GM23338 (cell line): Measurements from ENCODE around the gene MROH7. TPM values are rescaled to one million over a fixed set of nuclear protein-coding genes. Genes with fewer than 3 reads are reported as not detected.

ENCODE experiments used
- ATAC-seq: fragments of 200-7000 bp; cut with Tn5 transposase; 3 replicates; pipeline ENCODE4 v1.9.1; 2020
- DNase-seq: peaks from one replicate; pipeline ENCODE4 v3.0.0-alpha.2; 2015; ENCODE audit warnings: low spot score
- H2AFZ ChIP-seq: fragments of 200-600 bp; sonication (generic); 2 replicates; pipeline ENCODE4 v1.8.0; 2016; ENCODE audit warnings: antibody characterized with exemption, mild to moderate bottlenecking, moderate library complexity
- H3F3A ChIP-seq: fragments of 200-600 bp; sonication (generic); replicated peaks from 2 replicates; pipeline ENCODE4 v1.8.0; 2017; ENCODE audit warnings: antibody characterized with exemption, mixed run types, low read depth
- H3K27ac ChIP-seq: fragments of 200-600 bp; sonication (generic); 2 replicates; pipeline ENCODE4 v1.6.1; 2016; ENCODE audit warnings: low read depth
- H3K27me3 ChIP-seq: fragments of 200-600 bp; sonication (generic); 2 replicates; pipeline ENCODE4 v1.8.0; 2016; ENCODE audit warnings: mild to moderate bottlenecking, mixed run types, moderate library complexity; ENCODE audit not compliant: insufficient read depth
- H3K36me3 ChIP-seq: fragments of 200-600 bp; sonication (generic); 2 replicates; pipeline ENCODE4 v1.8.0; 2016; ENCODE audit warnings: mild to moderate bottlenecking; ENCODE audit not compliant: insufficient read depth
- H3K4me1 ChIP-seq: fragments of 200-600 bp; sonication (generic); 2 replicates; pipeline ENCODE4 v1.8.0; 2016; ENCODE audit warnings: mild to moderate bottlenecking, moderate library complexity; ENCODE audit not compliant: insufficient read depth
- H3K4me2 ChIP-seq: fragments of 200-600 bp; sonication (generic); 2 replicates; pipeline ENCODE4 v1.7.1; 2017; ENCODE audit warnings: mixed run types
- H3K4me3 ChIP-seq: fragments of 200-600 bp; sonication (generic); 2 replicates; pipeline ENCODE4 v1.6.1; 2016; ENCODE audit warnings: mixed run types
- H3K79me2 ChIP-seq: fragments of 200-600 bp; sonication (generic); replicated peaks from 2 replicates; pipeline ENCODE4 v1.8.0; 2017; ENCODE audit warnings: mild to moderate bottlenecking; ENCODE audit not compliant: insufficient read depth
- H3K9me2 ChIP-seq: fragments of 200-600 bp; sonication (generic); 2 replicates; pipeline ENCODE4 v1.8.0; 2017; ENCODE audit not compliant: insufficient read depth
- H4K20me1 ChIP-seq: fragments of 200-600 bp; sonication (generic); replicated peaks from 2 replicates; pipeline ENCODE4 v1.8.0; 2017; ENCODE audit warnings: mild to moderate bottlenecking; ENCODE audit not compliant: insufficient read depth
- H3K27ac Mint-ChIP-seq: 2 replicates; pipeline ENCODE4 v1.8.0; 2020; ENCODE audit warnings: inconsistent platforms, mild to moderate bottlenecking, moderate library complexity, mixed read lengths
- H3K27me3 Mint-ChIP-seq: 3 replicates; pipeline ENCODE4 v1.8.0; 2022; ENCODE audit warnings: low read depth, mild to moderate bottlenecking, moderate library complexity, mixed read lengths, inconsistent platforms; ENCODE audit not compliant: insufficient read depth, poor library complexity
- H3K36me3 Mint-ChIP-seq: 3 replicates; pipeline ENCODE4 v1.8.0; 2021; ENCODE audit warnings: low read depth, mild to moderate bottlenecking, inconsistent platforms, moderate library complexity, mixed read lengths
- H3K4me1 Mint-ChIP-seq: 3 replicates; pipeline ENCODE4 v1.8.0; 2020; ENCODE audit warnings: mild to moderate bottlenecking, inconsistent platforms, mixed read lengths
- H3K4me3 Mint-ChIP-seq: 3 replicates; pipeline ENCODE4 v1.8.0; 2021; ENCODE audit warnings: moderate library complexity, mild to moderate bottlenecking, inconsistent platforms, mixed read lengths
- H3K9me3 Mint-ChIP-seq: 3 replicates; pipeline ENCODE4 v1.8.0; 2020; ENCODE audit warnings: moderate library complexity, mild to moderate bottlenecking, inconsistent platforms, mixed read lengths
- CREB1 ChIP-seq: fragments of 250-450 bp; sonication (Bioruptor Pico); IDR thresholded peaks from 2 replicates; pipeline ENCODE4 v1.5.0; 2020; ENCODE audit warnings: low read depth, mild to moderate bottlenecking, moderate library complexity
- CTCF ChIP-seq, 2 experiments: fragments of 200-600 bp in 1 of 2; sonication (generic) in 1 of 2; conservative IDR thresholded peaks; 2 replicates each; pipeline versions ENCODE4 v1.5.1 to v1.6.1; 2016 to 2017; ENCODE audit warnings: antibody characterized with exemption in 2 of 2, low read depth in 2 of 2, mild to moderate bottlenecking in 2 of 2, moderate library complexity in 1 of 2
- ETS1 ChIP-seq: IDR thresholded peaks from 2 replicates; pipeline ENCODE4 v1.6.1; 2016; ENCODE audit warnings: antibody characterized with exemption
- EZH2 ChIP-seq: fragments of 200-600 bp; sonication (generic); IDR thresholded peaks from one replicate; pipeline ENCODE4 v1.8.0; 2017; ENCODE audit warnings: antibody characterized with exemption, mild to moderate bottlenecking, low read depth; ENCODE audit not compliant: unreplicated experiment
- EZH2phosphoT487 ChIP-seq: fragments of 200-600 bp; sonication (generic); IDR thresholded peaks from one replicate; pipeline ENCODE4 v1.8.1; 2018; ENCODE audit warnings: antibody characterized with exemption; ENCODE audit not compliant: unreplicated experiment
- JUNB ChIP-seq: IDR thresholded peaks from one replicate; pipeline ENCODE4 v1.6.1; 2016; ENCODE audit warnings: antibody characterized with exemption; ENCODE audit not compliant: unreplicated experiment
- NANOG ChIP-seq: IDR thresholded peaks from 2 replicates; pipeline ENCODE4 v1.6.1; 2016; ENCODE audit warnings: antibody characterized with exemption, borderline replicate concordance
- POLR2AphosphoS5 ChIP-seq: IDR thresholded peaks from 2 replicates; pipeline ENCODE4 v1.6.1; 2016; ENCODE audit warnings: antibody characterized with exemption, low read depth
- REST ChIP-seq: IDR thresholded peaks from one replicate; pipeline ENCODE4 v1.6.1; 2018; ENCODE audit warnings: antibody characterized with exemption; ENCODE audit not compliant: unreplicated experiment
- STAT1 ChIP-seq: IDR thresholded peaks from one replicate; pipeline ENCODE4 v1.6.1; 2016; ENCODE audit warnings: antibody characterized with exemption; ENCODE audit not compliant: unreplicated experiment
- ZNF114 ChIP-seq: fragments of 250-450 bp; sonication (Bioruptor Pico); IDR thresholded peaks from 2 replicates; pipeline ENCODE4 v1.5.0; 2020; ENCODE audit warnings: mild to moderate bottlenecking, moderate library complexity
- ZNF331 ChIP-seq: fragments of 250-450 bp; sonication (Bioruptor Pico); IDR thresholded peaks from 2 replicates; pipeline ENCODE4 v1.5.0; 2020; ENCODE audit warnings: low read depth, mild to moderate bottlenecking, moderate library complexity
- ZNF462 ChIP-seq: fragments of 250-450 bp; sonication (Bioruptor Pico); IDR thresholded peaks from 2 replicates; pipeline ENCODE4 v1.5.0; 2020; ENCODE audit warnings: mild to moderate bottlenecking, moderate library complexity
- polyA plus RNA-seq: library from polyadenylated mRNA; unstranded; fragments of >200 nt; fragmentation: Nextera tagmentation; extraction: Ambion mirVana; gene quantifications from 2 replicates; pipeline ENCODE4 v1.2.1, GENCODE V29; 2016
- total RNA-seq: library from RNA; depleted of rRNA; stranded (reverse); fragments of >200 nt; shearing (Covaris generic); gene quantifications from 2 replicates; pipeline ENCODE4 v1.2.3, GENCODE V29; 2014

MROH7 gene
- total and polyA plus RNA-seq, 2 experiments from 2014 or later = 0.17 TPM; not detected in 1

- Mint-ChIP-seq H3K36me3 (no peaks in the 10 kb centered on the region), H3K27ac (no peak overlapping the region), H3K27me3 (no peaks in the 10 kb centered on the region), H3K4me3 (no peak overlapping the region), H3K4me1 (no peaks in the 10 kb centered on the region), H3K9me3 (peaks cover 3% of the 10 kb centered on the region; the same call in 2 of the 3 replicates)
- Histone ChIP-seq H3K4me3 (no peak overlapping the region), H3K4me2 (no peak overlapping the region), H3K27me3 (no peaks in the 10 kb centered on the region), H3K79me2 (no peaks in the 10 kb centered on the region), H4K20me1 (no peaks in the 10 kb centered on the region), H3K27ac (no peak overlapping the region), H3K36me3 (no peaks in the 10 kb centered on the region), H3K4me1 (no peaks in the 10 kb centered on the region), H2AFZ (no peak overlapping the region), H3F3A (no peaks in the 10 kb centered on the region), H3K9me2 (no peaks in the 10 kb centered on the region)
- ATAC-seq = no peak
- no peak for DNase-seq
- no peak for TF ChIP-seq ETS1
- TF ChIP-seq CTCF (conservative IDR thresholded peaks at IDR 0.05; ENCODE audit: low read depth in 2 of 2) = no peak
- TF ChIP-seq CREB1 (CRISPR knock-in tag) = no peak
- no peak for TF ChIP-seq POLR2AphosphoS5
- no peak for TF ChIP-seq STAT1
- no peak for TF ChIP-seq ZNF331 (CRISPR knock-in tag)
- no peak for TF ChIP-seq NANOG
- no peak for TF ChIP-seq EZH2phosphoT487
- no peak for TF ChIP-seq ZNF114 (CRISPR knock-in tag)
- TF ChIP-seq REST = no peak
- TF ChIP-seq JUNB = no peak
- TF ChIP-seq ZNF462 = no peak
- no peak for TF ChIP-seq EZH2
Observed at GRCh38 chr1:54665852-54666251, 24.3 kb downstream of the MROH7 start.
